ES-I3 (cell line): ENCODE results near the gene PARD3.
"Not testable (repeated sequence)": the region's sequence is repeated elsewhere in the genome, so short reads cannot be mapped to it uniquely, and the experiment has no call there.

Source experiments
- H3K36me3 ChIP-seq: 2 replicates; pipeline ENCODE4 v1.6.1; 2013; ENCODE audit warnings: mild to moderate bottlenecking, low read length, control low read depth, moderate library complexity; ENCODE audit not compliant: insufficient read depth
- H3K4me1 ChIP-seq: 2 replicates; pipeline ENCODE4 v1.6.1; 2013; ENCODE audit warnings: mild to moderate bottlenecking, control low read depth, low read length; ENCODE audit not compliant: insufficient read depth
- H3K9ac ChIP-seq: 2 replicates; pipeline ENCODE4 v1.6.1; 2013; ENCODE audit warnings: low read depth, mild to moderate bottlenecking, low read length, moderate library complexity
- H3K9me3 ChIP-seq: 2 replicates; pipeline ENCODE4 v1.6.1; 2013; ENCODE audit warnings: mild to moderate bottlenecking, low read length, moderate library complexity; ENCODE audit not compliant: control insufficient read depth, insufficient read depth

Gene PARD3

DNA sequence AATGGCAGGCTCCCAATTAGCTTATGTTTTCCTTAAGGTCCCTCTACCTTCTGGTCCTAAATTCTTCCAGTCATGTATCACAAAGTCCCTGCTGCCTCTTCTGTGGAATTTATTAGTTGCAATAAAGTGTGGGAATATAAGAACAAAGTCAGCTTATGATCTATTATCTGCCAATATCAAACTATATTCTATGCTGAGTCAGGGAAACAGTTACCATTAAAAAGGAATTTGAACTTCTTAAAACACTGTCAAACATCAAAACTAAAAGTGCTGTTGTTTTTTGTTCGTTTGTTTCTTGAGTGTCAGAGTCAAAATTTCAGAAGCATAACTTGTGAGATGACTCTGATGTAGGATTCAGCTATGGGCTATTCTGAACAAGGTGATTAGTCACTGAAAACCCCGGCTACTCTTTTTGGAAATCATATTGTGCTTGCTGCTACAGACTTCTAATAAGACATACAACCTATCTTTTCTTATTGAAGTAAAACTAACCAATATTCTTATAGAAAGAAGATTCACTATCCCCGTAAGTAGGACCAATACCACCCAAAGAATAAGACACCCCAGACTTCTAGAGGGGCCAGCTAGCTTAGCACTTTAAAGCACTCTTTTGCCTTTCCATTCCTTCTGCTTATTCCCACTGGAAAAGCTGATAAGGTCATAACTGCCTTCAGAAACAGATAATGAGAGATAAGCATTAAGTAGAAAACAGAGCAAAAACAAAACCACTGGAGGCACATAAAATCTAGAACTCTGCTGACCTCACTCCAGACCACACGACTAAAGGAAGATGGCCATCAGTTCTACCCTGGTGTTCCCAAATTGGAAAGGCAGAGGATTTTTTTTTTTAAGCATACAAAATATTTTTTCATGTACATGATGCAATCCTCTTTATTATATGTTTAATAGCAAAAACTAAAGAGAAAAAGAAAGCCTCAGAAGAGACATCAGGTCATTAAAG lies 370.6 kb downstream of the PARD3 start:
- Histone ChIP-seq H3K4me1 (no peaks in the 10 kb centered on the region), H3K9ac (no peak overlapping the region), H3K9me3 (no peaks in the 10 kb centered on the region)

GRCh38 chr10:34439386-34439785 lies 375.7 kb downstream of the PARD3 start:
- not testable (repeated sequence) for H3K9me3 ChIP-seq

More for the DNA sequence above, 370.6 kb downstream of the PARD3 start:
- no peaks in the 10 kb centered on the region for H3K36me3 ChIP-seq

DNA sequence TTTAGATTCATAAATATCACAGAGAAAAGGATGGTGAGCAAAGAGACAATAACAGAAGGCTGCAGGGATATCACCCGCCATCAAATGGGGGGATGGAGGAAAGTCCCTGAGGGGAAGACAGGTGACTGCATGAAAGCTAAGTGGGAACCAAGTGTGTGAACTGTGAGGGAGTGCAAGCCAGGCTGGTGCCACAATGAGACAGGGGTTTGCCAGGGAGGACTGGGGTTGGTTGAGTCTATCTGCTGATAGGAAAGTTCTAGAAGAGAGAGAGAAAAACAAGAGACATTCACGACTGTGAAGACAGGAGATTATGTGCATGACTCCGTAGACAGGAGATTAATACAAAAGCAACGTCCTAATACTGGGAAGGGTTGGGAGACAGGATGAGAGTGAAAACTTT lies 376.4 kb downstream of the PARD3 start:
- Histone ChIP-seq H3K9me3 (no peaks in the 10 kb centered on the region), H3K9ac (no peak overlapping the region), H3K36me3 (no peaks in the 10 kb centered on the region), H3K4me1 (no peaks in the 10 kb centered on the region)

More at GRCh38 chr10:34439386-34439785, 375.7 kb downstream of the PARD3 start:
- not testable (repeated sequence) for H3K9ac ChIP-seq, H3K4me1 ChIP-seq, H3K36me3 ChIP-seq

DNA sequence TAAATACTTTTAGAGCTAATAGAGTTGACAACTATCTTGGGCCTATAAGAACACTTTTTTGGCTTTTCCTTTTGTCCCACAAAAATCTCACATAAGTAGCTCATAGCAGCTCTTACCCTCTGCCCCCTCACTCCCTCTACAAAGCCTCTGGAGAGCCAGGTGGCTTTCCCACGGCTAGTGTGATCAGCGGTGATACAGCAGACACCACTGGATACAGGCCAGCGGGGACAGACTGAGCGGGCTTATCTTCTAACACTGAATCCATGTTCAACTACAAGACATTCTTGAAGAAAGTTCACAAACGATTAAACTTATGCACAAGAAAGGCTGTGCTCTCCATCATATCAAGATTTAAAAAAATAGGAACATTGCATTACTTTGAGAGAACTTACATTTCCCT lies 377.2 kb downstream of the PARD3 start:
- H3K9ac ChIP-seq, result no peak overlapping the region
- no peaks in the 10 kb centered on the region for H3K4me1 ChIP-seq
- no peaks in the 10 kb centered on the region for H3K36me3 ChIP-seq
- no peaks in the 10 kb centered on the region for H3K9me3 ChIP-seq

DNA sequence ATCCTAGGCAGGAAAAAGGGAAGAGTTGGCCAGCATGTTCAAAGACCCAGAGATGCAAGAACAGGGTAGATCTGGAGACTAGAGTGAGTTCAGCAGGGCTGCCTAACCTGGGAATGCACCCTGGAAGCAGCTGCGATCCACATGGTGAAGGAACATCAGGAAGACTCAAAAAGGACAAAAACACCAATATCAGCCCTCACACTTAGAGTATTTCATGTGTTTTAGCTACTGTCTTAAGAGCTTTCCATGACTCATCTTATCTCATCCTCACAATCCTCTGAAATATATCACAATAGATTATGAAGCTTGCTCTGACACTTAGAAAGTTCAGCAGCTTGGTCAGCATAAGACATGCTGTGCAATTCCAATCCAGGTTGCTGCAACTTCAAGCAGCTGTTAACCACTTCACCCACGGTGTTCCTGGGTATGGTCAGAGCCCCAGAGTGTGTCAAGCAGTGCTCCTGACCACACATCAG lies 380.9 kb downstream of the PARD3 start:
- H3K4me1 ChIP-seq, result peaks cover 5% of the 10 kb centered on the region; the same call in 1 of the 2 replicates
- H3K9ac ChIP-seq, result no peak overlapping the region
- no peaks in the 10 kb centered on the region for H3K9me3 ChIP-seq
- H3K36me3 ChIP-seq, result no peaks in the 10 kb centered on the region

DNA sequence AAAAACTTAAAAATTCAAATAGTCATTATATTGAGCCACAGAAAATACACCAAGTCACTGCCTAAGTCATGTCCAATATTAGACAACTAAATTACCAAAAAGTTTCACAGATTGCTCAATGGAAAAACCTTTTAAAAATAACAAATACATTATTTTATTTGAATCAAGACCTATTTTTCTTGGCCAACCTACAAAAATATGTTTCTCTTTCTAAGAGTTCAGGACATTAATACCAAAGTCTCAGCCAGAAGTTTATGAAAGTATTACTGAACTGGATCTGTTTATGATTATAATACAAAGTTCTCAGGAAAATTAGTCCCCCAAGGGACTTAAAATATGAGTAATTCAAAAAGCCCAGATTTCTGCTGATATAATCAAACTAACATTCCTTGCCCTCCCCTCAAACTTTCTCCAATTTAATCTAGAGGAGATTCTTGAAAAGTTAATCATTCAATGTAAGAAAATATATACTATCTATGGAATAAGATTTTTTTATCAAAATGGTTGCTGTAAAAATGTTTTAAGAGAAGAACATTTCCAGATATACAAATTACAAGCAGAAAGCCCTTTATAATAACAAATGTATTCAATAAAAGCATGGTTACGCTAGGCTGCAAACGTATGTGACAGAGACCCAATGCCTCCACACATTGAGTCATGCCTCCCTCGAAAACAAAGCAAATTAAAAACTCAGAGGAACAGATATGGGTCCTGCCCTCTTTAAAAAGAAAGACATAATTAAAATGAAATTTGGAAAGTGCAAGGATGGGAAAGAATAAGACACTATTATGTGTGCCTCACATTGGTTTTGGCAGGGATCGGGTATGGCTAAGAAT lies 381.6 kb downstream of the PARD3 start:
- no peaks in the 10 kb centered on the region for H3K9me3 ChIP-seq
- peaks cover 5% of the 10 kb centered on the region; the same call in 1 of the 2 replicates for H3K4me1 ChIP-seq
- H3K9ac ChIP-seq, result no peak overlapping the region
- no peaks in the 10 kb centered on the region for H3K36me3 ChIP-seq

GRCh38 chr10:34432589-34432988 lies 382.5 kb downstream of the PARD3 start:
- no peaks in the 10 kb centered on the region for H3K36me3 ChIP-seq
- H3K9ac ChIP-seq, result no peak overlapping the region
- H3K4me1 ChIP-seq, result peaks cover 13% of the 10 kb centered on the region; the same call in 1 of the 2 replicates
- no peaks in the 10 kb centered on the region for H3K9me3 ChIP-seq

- Histone ChIP-seq H3K4me1 (peaks cover 19% of the 10 kb centered on the region; the same call in 1 of the 2 replicates), H3K9me3 (no peaks in the 10 kb centered on the region), H3K36me3 (no peaks in the 10 kb centered on the region), H3K9ac (no peak overlapping the region)
Observed at GRCh38 chr10:34430685-34431084, 384.4 kb downstream of the PARD3 start.

DNA sequence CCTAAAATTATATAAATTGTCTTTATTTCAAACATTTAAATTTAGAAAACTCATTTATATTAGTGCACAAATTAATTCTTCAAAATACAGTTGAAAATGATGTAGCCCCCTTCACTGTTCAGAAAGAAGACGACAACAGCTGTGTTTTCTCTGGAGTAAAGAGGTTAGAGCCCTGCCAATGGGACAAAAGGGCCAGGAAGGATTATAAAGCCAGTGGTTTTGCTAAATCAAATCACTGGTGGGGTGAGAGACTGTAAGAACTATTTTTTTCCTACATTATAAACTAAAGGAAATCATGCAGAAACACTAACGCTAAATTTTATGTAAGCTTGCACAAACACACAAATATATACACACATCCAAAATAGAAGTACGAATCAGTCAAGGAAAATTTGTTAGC lies 386.6 kb downstream of the PARD3 start:
- Histone ChIP-seq H3K4me1 (peaks cover 32% of the 10 kb centered on the region; the same call in 1 of the 2 replicates), H3K9ac (no peak overlapping the region), H3K36me3 (no peaks in the 10 kb centered on the region), H3K9me3 (no peaks in the 10 kb centered on the region)

DNA sequence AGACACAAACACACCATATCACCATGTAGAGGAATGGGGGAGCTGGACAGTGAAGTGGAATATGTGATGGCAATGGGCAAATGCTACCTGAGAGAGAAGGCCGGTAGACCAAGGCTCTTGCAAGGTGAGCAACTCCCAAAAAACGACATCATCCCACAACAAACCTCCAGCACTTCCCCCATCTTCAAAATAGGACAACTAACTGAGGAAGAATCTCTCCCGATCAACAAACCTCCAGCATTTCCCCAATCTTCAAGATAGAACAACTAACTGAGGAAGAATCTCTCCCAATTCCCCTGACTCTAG lies 387.2 kb downstream of the PARD3 start:
- Histone ChIP-seq H3K9me3 (no peaks in the 10 kb centered on the region), H3K36me3 (no peaks in the 10 kb centered on the region), H3K9ac (peak overlapping the region; percentile 36; the same call in 1 of the 2 replicates), H3K4me1 (peaks cover 32% of the 10 kb centered on the region; the same call in 1 of the 2 replicates)

- H3K4me1 ChIP-seq, result peaks cover 32% of the 10 kb centered on the region; the same call in 1 of the 2 replicates
- not testable (repeated sequence) for H3K36me3 ChIP-seq, H3K9me3 ChIP-seq
- peak overlapping the region; percentile 36; the same call in 1 of the 2 replicates for H3K9ac ChIP-seq
Observed at GRCh38 chr10:34427158-34427910, 387.8 kb downstream of the PARD3 start.

GRCh38 chr10:34426538-34427157 lies 388.4 kb downstream of the PARD3 start:
- H3K9me3 ChIP-seq, H3K36me3 ChIP-seq: not testable (repeated sequence)
- Histone ChIP-seq H3K4me1 (peaks cover 35% of the 10 kb centered on the region), H3K9ac (peak overlapping the region; percentile 22; the same call in 1 of the 2 replicates)

DNA sequence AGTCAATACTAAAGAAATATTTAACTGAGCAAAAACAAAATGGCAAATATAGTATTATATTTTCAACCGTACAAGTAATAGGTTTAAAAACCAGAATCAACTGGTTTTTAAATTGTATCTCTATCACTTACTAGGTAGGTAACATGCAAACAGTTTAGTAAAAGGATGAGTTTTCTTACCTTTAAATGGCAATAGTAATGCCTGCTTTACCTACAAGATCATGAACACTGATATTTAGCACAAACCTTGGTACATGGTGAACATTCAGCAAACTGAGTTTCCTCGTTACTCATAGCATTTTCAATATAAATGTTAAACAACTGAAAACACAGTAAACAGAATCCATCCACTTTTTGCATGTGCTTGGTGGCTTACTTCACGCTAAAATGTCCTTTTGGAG lies 389.1 kb downstream of the PARD3 start:
- Histone ChIP-seq H3K36me3 (no peaks in the 10 kb centered on the region), H3K4me1 (peaks cover 35% of the 10 kb centered on the region)

More for the DNA sequence above, 389.1 kb downstream of the PARD3 start:
- Histone ChIP-seq H3K9me3 (no peaks in the 10 kb centered on the region), H3K9ac (no peak overlapping the region)
